ENCODE results near the gene CTBP2.

CTBP2 gene

DNA sequence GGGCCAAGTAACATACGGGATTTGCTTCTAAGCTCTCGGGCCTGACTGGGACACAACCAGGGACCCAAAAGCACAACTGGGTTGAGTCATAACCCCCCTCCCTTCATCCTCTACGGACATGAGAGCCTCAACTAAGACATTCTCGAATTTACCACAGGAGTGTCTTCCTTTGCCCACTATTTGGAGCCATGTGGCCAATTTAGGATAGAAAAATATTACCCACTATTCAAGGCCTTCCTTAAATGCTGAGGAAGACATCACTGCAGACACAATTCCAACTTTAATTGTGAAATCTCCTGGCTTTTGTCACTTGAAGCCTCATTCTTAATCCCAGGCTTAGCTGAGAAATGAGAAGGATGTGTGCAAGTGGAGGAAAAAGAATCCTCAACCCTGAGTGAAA lies 11.8 kb downstream of the CTBP2 start:
- peak overlapping the region; percentile 92 for H3K27ac ChIP-seq
- DNase-seq (ENCODE audit: low read depth, low spot score) = no peak

DNA sequence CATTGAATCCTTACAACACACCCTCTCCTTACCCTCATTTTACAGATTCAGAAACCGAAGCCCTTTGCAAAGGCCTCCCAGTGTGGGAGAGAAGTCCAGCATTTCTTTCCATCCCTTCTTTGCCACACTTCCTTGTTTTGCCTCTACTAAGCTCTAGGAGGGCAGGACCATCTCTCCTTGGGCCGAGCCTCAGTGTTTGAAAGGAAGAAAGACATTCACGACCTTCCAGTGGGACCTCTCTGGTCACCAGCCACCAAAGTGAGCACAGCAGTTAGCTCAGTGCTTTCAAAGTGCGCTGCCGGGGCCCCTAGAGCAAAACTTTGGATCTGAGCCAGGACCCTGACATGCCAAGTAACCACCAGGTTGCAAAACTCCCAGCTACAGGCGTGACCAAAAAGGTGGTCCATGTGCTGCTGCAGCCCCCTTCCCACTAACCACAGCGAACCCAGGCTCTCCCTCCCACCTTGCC lies 12.4 kb downstream of the CTBP2 start:
- H3K27ac ChIP-seq = peak overlapping the region; percentile 92

DNA sequence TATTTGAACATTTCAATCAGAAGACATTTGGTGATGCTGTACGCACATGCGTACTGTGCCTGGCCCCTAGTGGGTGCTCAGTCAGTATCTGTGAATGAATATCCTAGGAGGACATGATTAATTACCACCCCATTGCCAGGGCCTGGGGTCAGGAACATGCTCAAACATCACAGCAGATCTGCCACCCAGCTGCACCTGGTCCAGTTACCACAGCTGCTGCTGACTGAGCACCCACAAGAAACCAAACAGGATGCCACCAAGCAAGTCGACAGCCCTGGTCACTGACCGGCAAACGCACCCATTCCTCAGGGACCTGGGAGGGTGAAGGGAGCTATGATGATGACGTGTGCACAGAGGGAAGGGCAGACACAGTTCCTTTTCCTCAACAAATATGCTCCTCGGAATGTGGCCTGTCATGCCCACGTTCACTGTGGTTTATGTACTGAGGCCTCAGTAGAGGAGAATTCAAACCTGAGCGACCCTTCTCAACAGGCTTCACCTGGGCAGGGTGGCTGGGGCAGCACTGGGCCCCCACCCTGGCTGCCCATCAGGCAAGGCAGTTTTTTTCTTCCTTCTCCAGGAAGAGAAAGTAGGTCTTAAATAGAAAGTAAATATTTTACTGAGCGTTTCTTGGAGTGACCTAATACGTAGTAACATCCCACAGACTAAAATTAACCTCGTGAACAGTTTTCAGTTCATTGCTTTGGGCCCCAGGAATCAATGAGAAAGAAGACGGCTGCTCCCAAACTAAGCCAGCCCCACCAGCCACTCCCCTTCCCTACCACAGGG lies 13.4 kb downstream of the CTBP2 start:
- DNase-seq (ENCODE audit: low read depth, low spot score) = peak; percentile 85

More for the DNA sequence above, 12.4 kb downstream of the CTBP2 start:
- DNase-seq (ENCODE audit: low read depth, low spot score) = no peak

DNA sequence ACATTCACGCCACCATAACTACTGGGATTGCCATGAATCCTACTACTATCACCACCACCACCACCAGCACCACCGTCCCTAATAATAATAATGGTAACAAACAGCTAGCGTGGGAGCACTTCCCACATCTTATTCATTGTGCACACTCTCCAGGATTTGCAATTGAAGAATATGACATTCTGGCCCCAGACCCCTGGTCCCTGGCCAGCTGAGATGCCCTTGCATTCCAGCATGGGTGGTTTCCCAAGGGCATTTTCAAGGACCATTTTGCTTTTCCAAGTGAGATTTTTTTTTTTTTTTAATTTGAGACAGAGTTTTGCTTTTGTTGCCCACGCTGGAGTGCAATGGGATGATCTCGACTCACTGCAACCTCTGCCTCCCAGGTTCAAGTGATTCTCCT lies 14.7 kb downstream of the CTBP2 start:
- no peak for DNase-seq (ENCODE audit: low read depth, low spot score)
- H3K27ac ChIP-seq = peak overlapping the region; percentile 92

More for the DNA sequence above, 13.4 kb downstream of the CTBP2 start:
- peak overlapping the region; percentile 92 for H3K27ac ChIP-seq

DNA sequence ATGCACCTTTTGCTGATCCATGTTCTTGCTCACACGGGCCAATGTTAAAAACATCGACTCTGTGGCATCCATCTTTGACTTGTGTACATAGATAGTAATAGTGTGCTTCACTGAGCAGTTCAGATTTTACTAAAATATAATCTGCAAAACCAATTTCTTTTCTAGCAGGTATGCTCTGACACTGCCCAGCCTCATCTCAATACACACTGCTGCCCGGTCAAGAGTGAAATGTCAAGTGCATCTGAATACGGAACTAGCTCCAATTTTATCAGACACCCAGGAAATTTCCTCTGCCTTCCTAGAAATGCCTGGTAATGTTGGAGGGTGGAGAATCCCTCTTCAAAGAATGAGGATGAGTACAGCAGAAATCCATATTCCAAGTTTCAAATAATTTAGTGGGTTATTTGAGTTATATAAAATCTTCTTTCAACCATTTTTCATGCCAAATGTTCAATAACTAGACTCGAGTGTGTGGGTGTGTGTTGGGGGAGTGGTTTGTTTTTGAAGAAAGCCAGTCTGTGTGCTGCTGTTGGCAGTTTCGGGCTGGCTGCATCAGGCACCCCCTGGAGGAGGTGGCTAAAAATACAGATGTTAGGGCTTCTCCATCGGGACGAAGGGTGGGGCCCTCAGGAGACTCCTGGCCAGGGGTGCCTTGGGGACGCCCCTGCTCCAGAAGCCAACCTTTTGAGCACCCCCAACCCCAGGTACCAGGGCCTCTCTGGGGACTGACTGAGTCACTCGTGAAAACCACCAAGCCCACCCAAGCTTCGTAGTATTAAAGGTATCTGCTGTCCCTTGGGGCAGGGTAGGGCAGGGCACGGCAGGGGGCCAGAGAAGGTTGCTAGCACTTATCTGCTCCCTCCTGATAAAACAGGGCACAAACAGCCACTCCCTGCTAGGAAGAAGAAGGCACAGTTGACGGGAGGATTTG lies 15.4 kb downstream of the CTBP2 start:
- no peak overlapping the region for H3K27ac ChIP-seq
- DNase-seq (ENCODE audit: low read depth, low spot score) = no peak

DNA sequence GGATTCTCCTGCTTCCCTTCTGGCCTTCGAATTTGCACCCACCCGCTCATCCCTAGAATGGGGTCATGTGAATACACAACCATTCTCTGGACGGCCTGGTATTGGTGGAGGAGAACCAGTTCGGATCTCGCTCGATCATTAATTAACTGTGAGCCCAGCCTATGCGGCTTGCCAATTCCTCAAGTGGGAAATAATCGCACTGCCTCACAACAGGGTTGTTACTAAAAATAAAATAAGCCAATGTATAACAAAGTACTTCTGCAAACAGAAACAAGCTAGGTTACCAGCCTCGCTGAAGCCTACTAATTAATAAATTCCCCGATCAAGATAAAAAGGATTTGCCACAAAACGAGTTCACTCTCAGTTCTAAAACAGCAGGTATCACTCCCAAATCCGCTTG lies 16.2 kb downstream of the CTBP2 start:
- no peak overlapping the region for H3K27ac ChIP-seq
- no peak for DNase-seq (ENCODE audit: low read depth, low spot score)

DNA sequence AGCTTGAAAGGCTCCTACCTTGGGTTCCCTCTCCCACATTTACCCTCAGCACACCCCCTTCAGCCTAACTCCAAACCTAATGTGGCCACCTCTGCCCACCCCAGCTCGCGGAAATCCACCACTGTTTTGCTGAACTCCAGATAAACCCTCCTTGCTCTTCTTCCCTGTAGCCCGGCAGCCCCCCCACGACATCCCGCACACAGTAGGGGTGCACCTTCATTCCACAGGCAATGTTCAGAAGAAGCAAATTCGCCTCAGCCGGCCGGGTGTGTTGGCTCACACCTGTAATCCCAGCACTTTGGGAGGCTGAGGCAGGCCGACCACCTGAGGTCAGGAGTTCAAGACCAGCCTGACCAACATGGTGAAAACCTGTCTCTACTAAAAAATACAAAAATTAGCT lies 17.4 kb downstream of the CTBP2 start:
- no peak for DNase-seq (ENCODE audit: low read depth, low spot score)
- H3K27ac ChIP-seq = no peak overlapping the region

DNA sequence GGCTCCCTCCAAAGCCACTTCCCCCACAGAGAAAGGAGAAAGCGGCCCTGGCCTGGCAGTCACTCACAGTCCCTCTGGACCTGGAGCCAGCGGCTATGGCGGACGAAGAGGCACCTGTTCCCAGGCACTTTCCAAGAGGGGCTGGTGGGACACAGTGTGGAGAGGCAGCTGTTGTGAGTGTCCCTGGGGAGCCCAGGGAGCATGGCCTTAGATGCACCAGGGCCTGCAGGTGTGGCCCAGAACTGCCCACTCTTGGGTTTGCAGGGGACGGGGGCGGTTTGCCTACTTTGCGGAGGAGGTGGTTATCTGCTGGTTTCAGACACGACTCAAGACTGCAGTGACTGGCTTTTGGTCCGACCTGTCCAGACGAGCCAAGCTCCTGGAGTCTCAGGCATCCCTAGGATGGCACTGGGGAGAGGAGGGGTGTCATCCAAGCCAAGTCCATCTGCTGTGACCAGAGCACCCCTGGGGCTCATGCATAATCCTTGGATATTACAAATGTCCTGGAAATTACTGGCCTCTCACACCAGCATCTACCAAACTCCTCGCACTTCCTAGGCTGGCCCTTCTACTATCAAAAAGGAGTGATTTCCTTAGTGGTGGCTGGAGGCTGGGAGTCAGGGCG lies 18.4 kb downstream of the CTBP2 start:
- DNase-seq (ENCODE audit: low read depth, low spot score) = no peak
- no peak overlapping the region for H3K27ac ChIP-seq

DNA sequence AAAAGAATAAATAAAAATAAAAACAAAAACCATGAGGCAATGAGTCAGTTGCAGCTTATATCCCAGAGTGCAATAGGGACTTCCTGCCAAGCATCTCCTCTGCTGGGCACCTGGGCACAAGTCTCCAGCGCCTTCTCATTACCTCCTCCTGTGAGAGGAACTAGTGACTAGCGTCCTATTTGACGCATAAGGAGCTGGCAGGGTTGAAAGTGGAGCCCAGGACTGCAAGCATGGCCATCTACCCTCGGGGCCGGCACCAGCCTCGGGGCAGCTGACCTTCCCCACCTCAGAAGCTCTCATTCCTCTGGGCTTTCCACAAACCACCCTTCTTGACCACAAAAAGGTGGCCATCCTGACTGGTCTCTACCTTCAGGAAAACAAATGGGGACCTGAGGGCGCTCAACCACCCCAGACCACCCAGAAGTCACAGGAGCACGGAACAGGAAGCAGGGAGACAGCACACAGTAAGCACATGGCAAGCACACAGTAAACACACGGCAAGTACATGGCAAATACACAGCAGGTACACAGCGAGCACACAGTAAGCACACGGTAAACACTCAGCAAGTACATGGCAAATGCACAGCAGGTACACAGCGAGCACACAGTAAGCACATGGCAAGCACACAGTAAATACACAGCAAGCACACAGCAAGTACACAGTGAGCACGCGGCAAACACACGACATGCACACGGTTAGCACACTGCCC lies 19.1 kb downstream of the CTBP2 start:
- H3K27ac ChIP-seq = no peak overlapping the region
- DNase-seq (ENCODE audit: low read depth, low spot score) = no peak

DNA sequence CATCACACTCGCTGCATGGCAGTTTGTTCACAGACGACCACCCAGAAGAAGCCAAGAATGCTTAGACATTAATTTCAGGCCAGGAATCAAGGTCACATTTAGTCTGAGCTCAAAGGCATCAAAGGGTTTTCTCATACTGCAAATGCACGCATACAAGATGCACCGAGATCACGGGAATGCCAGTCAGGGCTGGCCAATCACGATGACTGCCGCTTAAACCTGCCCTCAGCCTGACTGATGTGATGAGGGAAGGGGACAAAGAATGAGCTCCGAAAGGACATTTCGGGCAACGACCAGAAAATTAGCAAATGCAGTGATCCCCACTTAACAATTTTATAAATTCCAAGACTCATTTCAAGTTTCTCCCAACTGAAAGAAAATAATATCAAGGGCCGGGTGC lies 20.2 kb downstream of the CTBP2 start:
- H3K27ac ChIP-seq = no peak overlapping the region
- no peak for DNase-seq (ENCODE audit: low read depth, low spot score)

DNA sequence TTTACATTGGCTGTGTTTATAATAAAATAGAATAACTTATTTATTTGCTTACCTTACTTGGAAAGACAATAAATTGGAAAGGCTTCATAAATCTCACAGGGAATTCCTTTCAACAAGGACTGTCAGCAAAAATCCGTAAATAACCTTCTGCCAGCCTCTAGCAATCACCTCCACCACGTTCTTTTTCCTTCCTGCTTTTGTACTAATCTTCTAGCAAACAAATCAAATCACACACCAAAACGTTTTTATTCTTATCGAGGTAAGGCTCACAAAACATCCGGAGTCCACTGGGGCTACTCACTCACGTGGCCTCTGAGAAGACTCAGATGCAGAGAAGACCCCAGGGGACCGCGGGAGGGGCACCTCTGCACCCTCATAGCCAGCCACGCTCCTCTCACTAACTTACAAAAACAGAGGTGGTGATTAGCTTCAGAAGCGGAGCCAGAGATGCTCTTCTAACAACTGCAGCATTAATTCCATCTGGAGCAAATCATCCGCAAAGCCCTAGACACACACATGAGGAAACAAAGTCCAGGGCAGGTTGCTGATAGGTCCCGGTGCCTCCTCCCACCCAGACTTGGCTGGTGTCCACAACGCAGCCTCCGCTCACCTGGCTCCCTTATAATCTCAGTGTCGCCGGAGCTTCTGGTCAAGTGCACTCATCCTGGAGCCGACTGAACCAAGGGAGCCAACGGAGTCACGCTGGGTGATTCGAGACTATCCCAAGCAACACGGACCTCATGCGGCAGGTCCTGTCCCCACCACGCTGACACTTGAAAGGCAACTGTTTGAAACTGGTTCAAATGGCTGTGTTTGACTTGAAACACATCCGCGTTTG lies 22.5 kb downstream of the CTBP2 start:
- H3K27ac ChIP-seq = no peak overlapping the region
- DNase-seq (ENCODE audit: low read depth, low spot score) = no peak

DNA sequence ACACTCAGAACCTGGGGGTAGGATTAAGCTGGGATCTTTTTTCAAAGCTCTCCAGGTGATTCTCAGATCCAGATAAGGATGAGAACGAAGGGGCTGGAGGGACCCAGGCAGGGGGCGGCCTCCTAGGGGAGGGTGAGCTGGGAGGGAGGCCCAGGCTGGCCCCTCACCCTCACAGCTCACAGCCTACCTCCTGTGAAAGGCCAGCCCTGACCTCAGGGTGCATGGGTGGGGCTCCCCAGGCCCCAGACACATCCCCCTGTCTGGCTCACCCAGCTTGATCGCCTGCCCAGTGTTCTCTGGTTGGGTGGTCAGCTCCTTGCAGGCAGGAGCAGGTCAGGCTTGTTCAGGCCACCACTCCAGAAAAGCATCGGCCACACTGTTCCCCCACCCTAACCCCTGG lies 24.3 kb downstream of the CTBP2 start:
- DNase-seq (ENCODE audit: low read depth, low spot score) = no peak
- no peak overlapping the region for H3K27ac ChIP-seq

DNA sequence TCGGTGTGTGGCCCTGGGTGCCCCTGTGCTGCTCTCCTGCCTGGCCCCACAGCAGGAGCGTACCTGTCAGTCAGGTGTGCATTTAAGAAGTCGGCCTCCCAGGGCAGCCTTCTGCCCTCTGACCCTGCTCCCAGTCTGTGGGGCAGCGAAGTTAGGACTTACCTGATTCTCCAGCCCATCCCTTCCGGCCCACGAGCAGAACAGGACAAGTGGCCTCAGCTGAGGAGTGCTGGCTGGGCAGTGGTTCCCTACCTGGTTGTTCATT lies 24.7 kb downstream of the CTBP2 start:
- DNase-seq (ENCODE audit: low read depth, low spot score) = no peak

DNA sequence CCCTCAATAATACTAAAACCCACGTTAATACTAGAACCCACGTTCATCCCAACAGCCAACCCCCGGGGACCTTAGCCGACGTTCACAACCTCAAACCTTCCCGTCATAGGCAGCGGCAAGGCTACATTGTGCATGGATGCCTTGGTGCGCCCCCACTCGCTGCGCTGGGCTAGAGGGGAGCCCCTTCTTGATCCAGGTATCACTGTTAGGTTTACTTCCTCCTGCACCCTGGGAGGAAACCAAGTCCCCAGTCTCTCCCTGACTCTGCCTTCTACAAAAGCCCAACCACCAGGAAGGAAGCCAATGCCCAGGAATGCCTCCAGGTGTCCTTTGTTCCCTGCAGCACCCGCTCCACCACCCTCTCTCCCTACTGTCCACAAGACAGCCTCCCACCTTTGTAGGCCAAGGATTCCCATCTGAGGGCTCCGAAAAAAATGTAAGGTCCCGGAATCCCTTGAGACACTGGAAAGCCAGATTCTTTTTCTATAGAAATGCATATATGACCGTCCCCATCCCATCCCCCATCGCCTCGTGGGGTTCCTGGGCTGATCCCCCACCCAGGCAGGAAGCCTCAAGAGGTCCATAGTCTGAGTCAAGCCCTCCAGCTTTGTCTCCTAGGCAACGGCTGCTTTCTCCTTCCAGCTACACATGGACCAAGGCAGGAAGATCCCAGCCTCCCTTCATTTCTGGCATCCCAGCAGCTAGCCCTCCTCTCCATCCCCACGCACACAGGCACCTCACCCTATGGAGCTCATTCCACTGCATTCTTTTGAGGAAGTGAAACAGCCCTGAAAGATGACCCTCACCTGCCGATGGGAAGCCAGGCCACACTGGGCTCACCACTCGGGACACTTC lies 25.2 kb downstream of the CTBP2 start:
- no peak for DNase-seq (ENCODE audit: low read depth, low spot score)
- no peak overlapping the region for H3K27ac ChIP-seq

More for the DNA sequence above, 24.7 kb downstream of the CTBP2 start:
- no peak overlapping the region for H3K27ac ChIP-seq

DNA sequence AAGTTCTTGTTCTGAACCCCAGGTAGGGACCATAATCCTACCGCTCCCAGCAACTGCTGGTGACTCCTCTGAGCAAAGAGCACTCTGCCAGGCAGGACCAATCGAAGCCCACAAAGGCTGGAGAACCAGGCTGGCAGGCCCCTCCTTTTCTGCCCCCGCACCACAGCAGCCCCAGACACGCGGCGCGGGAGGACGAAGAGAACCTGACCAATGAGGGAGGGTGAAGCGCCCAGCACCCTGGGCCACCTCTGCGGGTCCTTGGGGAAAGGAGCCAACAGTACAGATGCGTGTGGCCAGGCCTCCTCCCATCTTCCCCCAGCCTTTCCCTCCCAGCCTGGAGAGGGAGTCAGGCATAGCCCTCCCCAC lies 25.9 kb downstream of the CTBP2 start:
- DNase-seq (ENCODE audit: low read depth, low spot score) = no peak
- H3K27ac ChIP-seq = no peak overlapping the region

DNA sequence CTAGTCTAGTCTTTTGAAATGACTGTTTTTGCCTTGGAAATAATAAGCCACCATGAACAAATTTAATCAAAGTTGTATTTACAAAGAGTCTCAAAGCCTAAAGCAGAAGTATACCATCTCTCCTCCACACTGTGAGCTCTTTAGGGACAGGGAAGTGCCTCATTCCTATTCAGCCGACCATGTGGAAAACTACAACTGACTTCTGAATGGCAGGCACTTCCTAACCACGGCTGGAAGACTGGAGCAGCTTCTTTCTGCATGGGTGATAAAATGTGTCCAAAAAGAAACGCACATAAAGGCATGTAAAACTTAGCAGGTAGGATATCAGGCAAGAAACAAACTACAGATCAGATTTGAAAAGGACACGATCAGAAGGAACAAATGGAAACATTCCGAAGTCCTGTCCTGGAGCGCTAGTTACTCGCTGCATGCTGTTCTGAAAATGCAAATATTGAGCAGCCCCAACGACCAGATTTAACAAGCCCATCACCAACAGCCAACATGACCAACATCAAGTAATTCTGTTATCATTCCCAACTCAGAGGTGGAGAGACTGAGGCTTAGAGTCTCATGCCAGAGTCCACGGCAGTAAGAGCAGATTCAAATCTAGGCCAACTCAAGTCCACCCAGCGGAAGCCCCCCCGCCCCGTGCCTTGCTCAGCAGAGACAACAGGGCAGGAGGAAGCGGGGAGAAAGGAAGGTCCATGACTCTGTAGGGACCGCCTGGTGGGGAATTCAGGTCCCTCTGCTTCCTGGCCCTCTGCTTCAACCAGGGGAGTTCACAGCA lies 26.5 kb downstream of the CTBP2 start:
- no peak overlapping the region for H3K27ac ChIP-seq
- no peak for DNase-seq (ENCODE audit: low read depth, low spot score)

DNA sequence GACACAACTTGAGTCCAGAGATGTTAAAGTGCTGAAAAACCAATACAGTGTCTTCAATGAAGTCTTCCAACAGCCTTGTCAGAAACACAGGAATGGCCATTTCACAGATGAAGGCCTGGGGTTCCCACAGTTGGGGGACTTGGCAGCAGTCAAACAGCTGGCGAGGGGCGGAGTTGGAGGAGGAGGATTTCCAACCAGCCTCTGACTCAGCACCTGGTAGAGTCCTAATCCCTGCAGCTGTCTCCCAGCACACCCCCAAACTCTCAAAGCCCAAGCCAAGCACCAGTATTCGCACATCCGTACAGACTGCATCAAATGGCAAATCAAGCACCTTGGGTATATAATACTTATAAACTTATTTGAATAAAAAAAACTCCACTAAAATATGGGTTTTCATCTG lies 28.0 kb downstream of the CTBP2 start:
- no peak overlapping the region for H3K27ac ChIP-seq
- DNase-seq (ENCODE audit: low read depth, low spot score) = no peak

DNA sequence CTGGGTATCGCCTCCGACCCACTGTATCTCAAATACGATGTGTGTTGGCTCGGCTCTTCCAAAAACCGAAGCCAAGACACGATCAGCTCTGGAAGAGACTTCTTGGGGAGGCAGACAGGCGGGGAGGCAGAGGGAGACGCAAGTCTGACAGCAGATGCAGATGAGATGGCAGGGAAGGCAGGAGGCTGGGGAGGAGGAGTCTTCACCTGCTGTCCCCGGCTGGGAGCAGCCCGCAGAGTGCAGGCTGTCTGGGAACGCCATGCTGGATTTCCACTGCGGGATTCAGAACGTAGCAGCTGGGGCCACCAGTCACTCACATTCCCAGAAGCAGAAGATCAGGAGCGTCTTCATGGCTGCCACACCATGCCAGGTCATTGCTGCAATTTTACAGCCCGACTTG lies 29.4 kb downstream of the CTBP2 start:
- no peak overlapping the region for H3K27ac ChIP-seq
- no peak for DNase-seq (ENCODE audit: low read depth, low spot score)

Measured in epithelial cell of prostate (primary cell).